ENCODE results near the gene SLC7A6. TPM values are rescaled to one million over a fixed set of nuclear protein-coding genes. Genes with fewer than 3 reads are reported as not detected.
A peak's percentile ranks its signal among the peaks of the same experiment; 100 is the strongest.

The SLC7A6 gene
- polyA plus RNA-seq, 2 of the 4 experiments (the other 2 are of a cell fraction), result 31.1 to 32.9 TPM

- POLR2A ChIA-PET, result no interaction called here
- ATAC-seq, result no peak
These were observed 35.7 kb upstream of the SLC7A6 start for GRCh38 chr16:68228652-68229051.

GRCh38 chr16:68229431-68230175 is 34.7 kb upstream of the SLC7A6 start:
- peak; percentile 55 to 58 for DNase-seq (ENCODE audit: low read depth in 1 of 2, low spot score in 1 of 2)
- 11% methylated on average over 4 of the region's 4 CpGs for WGBS (ENCODE audit: missing lambda C conversion rate)
- FAIRE-seq, result peak; percentile 65
- H3K4me3 ChIP-seq, result no peak overlapping the region
- no peaks in the 10 kb centered on the region for H3K9me3 ChIP-seq
- no peak overlapping the region for H3K4me2 ChIP-seq
- POLR2A ChIA-PET, result no interaction called here
- peaks cover 8% of the 10 kb centered on the region; the same call in 2 of the 3 replicates for H3K4me1 ChIP-seq
- no peak overlapping the region for H3K27ac ChIP-seq
- CTCF ChIA-PET, result interaction anchor here (0.5 to 2.9 kb wide), 33 partner anchors 9 to 1045 kb away, joined by 3 to 25 read pairs (median 3); partner anchors contain the start of gene PLA2G15
- peak; percentile 20 to 49; a peak in 4 of 6 replicates for ATAC-seq
- TF ChIP-seq FOSB (CRISPR knock-in tag; IDR thresholded peaks at IDR 0.05), result no peak
- no peak for TF ChIP-seq ZNF302 (CRISPR knock-in tag; IDR thresholded peaks at IDR 0.05)
- TF ChIP-seq ELK1 (IDR thresholded peaks at IDR 0.05; ENCODE audit: low read depth, low read length), result no peak
- TF ChIP-seq CEBPB (IDR thresholded peaks at IDR 0.05), result no peak
- no peak for TF ChIP-seq JUNB (IDR thresholded peaks at IDR 0.05)
- TF ChIP-seq SMC3 (IDR thresholded peaks at IDR 0.05), result peak; percentile 69
- no peak for TF ChIP-seq BHLHE40 (IDR thresholded peaks at IDR 0.05; ENCODE audit: low read depth, low read length)
- TF ChIP-seq RAD21 (conservative IDR thresholded peaks at IDR 0.05 in 1 of 2, IDR thresholded peaks at IDR 0.05 in 1 of 2), result peak; percentile 89 to 91
- TF ChIP-seq ZC3H11A (IDR thresholded peaks at IDR 0.05), result no peak
- TF ChIP-seq POLR2A (IDR thresholded peaks at IDR 0.05; ENCODE audit: low read length), result no peak
- TF ChIP-seq NR3C1 (IDR thresholded peaks at IDR 0.05), result no peak
- TF ChIP-seq MYC (IDR thresholded peaks at IDR 0.05; ENCODE audit: borderline replicate concordance, low read length), result no peak
- TF ChIP-seq CHD4 (IDR thresholded peaks at IDR 0.05; ENCODE audit: borderline replicate concordance), result no peak
- TF ChIP-seq HEYL (CRISPR knock-in tag; IDR thresholded peaks at IDR 0.05), result no peak
- TF ChIP-seq CBX2 (IDR thresholded peaks at IDR 0.05; ENCODE audit: borderline replicate concordance, low read depth), result no peak
- TF ChIP-seq CTCF (IDR thresholded peaks at IDR 0.05), result peak; percentile 88
- no peak for TF ChIP-seq MAFK (IDR thresholded peaks at IDR 0.05; ENCODE audit: partially characterized antibody)
- no peak for TF ChIP-seq REST (IDR thresholded peaks at IDR 0.05)

More at GRCh38 chr16:68228652-68229051, 35.7 kb upstream of the SLC7A6 start:
- Histone ChIP-seq H3K4me2 (no peak overlapping the region), H3K9me3 (no peaks in the 10 kb centered on the region), H3K4me3 (no peak overlapping the region), H3K4me1 (no peaks in the 10 kb centered on the region), H3K27ac (no peak overlapping the region)
- WGBS (ENCODE audit: missing lambda C conversion rate), result 88% methylated on average over 3 of the region's 3 CpGs
- DNase-seq (ENCODE audit: low read depth in 1 of 2, low spot score in 1 of 2) (no peak), FAIRE-seq (no peak)
- TF ChIP-seq POLR2AphosphoS2 (conservative IDR thresholded peaks at IDR 0.05; ENCODE audit: low read length) (no peak), NR3C1 (IDR thresholded peaks at IDR 0.05) (no peak), TP53 (CRISPR knock-in tag; IDR thresholded peaks at IDR 0.05) (no peak), MAZ (IDR thresholded peaks at IDR 0.05; ENCODE audit: borderline replicate concordance, low read depth, low read length) (no peak), TFCP2L1 (CRISPR knock-in tag; IDR thresholded peaks at IDR 0.05) (no peak), RCOR1 (IDR thresholded peaks at IDR 0.05; ENCODE audit: low read depth, low read length) (no peak), BCL3 (IDR thresholded peaks at IDR 0.05) (no peak), ZSCAN20 (CRISPR knock-in tag; IDR thresholded peaks at IDR 0.05) (no peak)
- CTCF ChIA-PET, result interaction anchor here (0.7 to 3.5 kb wide), 28 partner anchors 9 to 318 kb away, joined by 3 to 26 read pairs (median 4); partner anchors contain the start of genes DPEP2 and NFATC3
